Tibial nerve (tissue), 4 donors: ENCODE measurements around the gene PAX8. TPM values are rescaled to one million over a fixed set of nuclear protein-coding genes. Genes with fewer than 3 reads are reported as not detected.

Source experiments
- DNase-seq, 2 donors: peaks; one replicate each; pipeline ENCODE4 v3.0.0-alpha.2; 2019; ENCODE audit warnings: low spot score in 2 of 2
- H3K27ac ChIP-seq, 4 donors: fragments of 200-600 bp; sonication (generic) in 3 of 4; one replicate each; pipeline ENCODE4 v1.5.1; 2017 to 2019; ENCODE audit warnings: mild to moderate bottlenecking in 1 of 4
- H3K27me3 ChIP-seq, 2 donors: fragments of 200-600 bp; sonication (generic) in 1 of 2; one replicate each; pipeline versions ENCODE4 v1.5.1 to v1.6.0; 2017 to 2019
- H3K36me3 ChIP-seq, 3 donors: fragments of 200-600 bp; sonication (generic); one replicate each; pipeline ENCODE4 v1.5.1; 2018 to 2019
- H3K4me1 ChIP-seq, 4 donors: fragments of 200-600 bp; sonication (generic) in 3 of 4; one replicate each; pipeline ENCODE4 v1.5.1; 2017 to 2019
- H3K4me3 ChIP-seq, 4 donors: fragments of 200-600 bp; sonication (generic) in 3 of 4; one replicate each; pipeline ENCODE4 v1.5.1; 2017 to 2019; ENCODE audit warnings: mild to moderate bottlenecking in 1 of 4, moderate library complexity in 1 of 4
- H3K9me3 ChIP-seq, 4 donors: fragments of 200-600 bp; sonication (generic) in 3 of 4; one replicate each; pipeline ENCODE4 v1.5.1; 2017 to 2019
- CTCF ChIP-seq, 5 experiments: fragments of 200-600 bp in 3 of 5; fragments of 450-650 bp in 2 of 5; sonication (generic) in 3 of 5; IDR thresholded peaks; one replicate each; pipeline ENCODE4 v1.5.1; 2016 to 2019; ENCODE audit warnings: antibody characterized with exemption in 5 of 5, mild to moderate bottlenecking in 3 of 5, moderate library complexity in 2 of 5
- EP300 ChIP-seq, 2 donors: sonication (generic); formaldehyde crosslinking; IDR thresholded peaks; one replicate each; pipeline ENCODE4 v1.6.1; 2017; ENCODE audit warnings: antibody characterized with exemption in 2 of 2, mild to moderate bottlenecking in 1 of 2
- POLR2A ChIP-seq, 2 donors: fragments of 450-650 bp; IDR thresholded peaks; one replicate each; pipeline ENCODE4 v1.6.1; 2017; ENCODE audit warnings: antibody characterized with exemption in 2 of 2, mild to moderate bottlenecking in 2 of 2, moderate library complexity in 2 of 2
- WGBS, 2 donors: methylation state at CpG; one replicate each; pipeline ENCODE4 v1.1.5; 2018; 5-methylcytosine and 5-hydroxymethylcytosine counted together
- total RNA-seq, 4 donors: library from RNA; depleted of rRNA; stranded (reverse); fragments of >200 nt; gene quantifications; one replicate each; pipeline ENCODE4 v1.1.0, GENCODE V29; 2016

PAX8 gene
- total RNA-seq, 4 donors from 2014 or later: 2.2 to 11.4 (median 5.2) TPM

GRCh38 chr2:113258471-113259147, 20.1 kb downstream of the PAX8 start:
- no peak for DNase-seq
- Histone ChIP-seq H3K4me3 (no peak overlapping the region), H3K9me3 (no peaks in the 10 kb centered on the region), H3K27me3 (no peaks in the 10 kb centered on the region), H3K27ac (no peak overlapping the region), H3K36me3 (peaks cover 0 to 15% (median 0%) of the 10 kb centered on the region in 3 donors), H3K4me1 (peaks cover 0 to 5% (median 0%) of the 10 kb centered on the region in 4 donors)
- TF ChIP-seq EP300 (IDR thresholded peaks at IDR 0.05) (no peak), POLR2A (IDR thresholded peaks at IDR 0.05) (no peak), CTCF (IDR thresholded peaks at IDR 0.05) (no peak)
- WGBS, 2 donors: 74 to 82% methylated on average over 6 of the region's 6 CpGs

- Histone ChIP-seq H3K27me3 (no peaks in the 10 kb centered on the region), H3K36me3 (peaks cover 0 to 15% (median 0%) of the 10 kb centered on the region in 3 donors), H3K4me1 (peaks cover 0 to 5% (median 0%) of the 10 kb centered on the region in 4 donors), H3K4me3 (no peak overlapping the region), H3K27ac (no peak overlapping the region), H3K9me3 (no peaks in the 10 kb centered on the region)
- no peak for TF ChIP-seq CTCF (IDR thresholded peaks at IDR 0.05)
- TF ChIP-seq POLR2A (IDR thresholded peaks at IDR 0.05): no peak
- peak in 1 of 2 donors; percentile 11 for TF ChIP-seq EP300 (IDR thresholded peaks at IDR 0.05)
- no peak for DNase-seq
- WGBS, 2 donors: 73 to 79% methylated on average over 7 of the region's 7 CpGs
Observed at GRCh38 chr2:113257516-113258264, 21.0 kb downstream of the PAX8 start.

- Histone ChIP-seq H3K9me3 (no peaks in the 10 kb centered on the region), H3K4me3 (no peak overlapping the region), H3K27me3 (no peaks in the 10 kb centered on the region), H3K36me3 (peaks cover 0 to 15% (median 0%) of the 10 kb centered on the region in 3 donors), H3K27ac (no peak overlapping the region), H3K4me1 (peaks cover 0 to 5% (median 0%) of the 10 kb centered on the region in 4 donors)
- WGBS, 2 donors: 40 to 50% methylated on average over 4 of the region's 4 CpGs
- no peak for DNase-seq
- TF ChIP-seq CTCF (IDR thresholded peaks at IDR 0.05): no peak
- TF ChIP-seq EP300 (IDR thresholded peaks at IDR 0.05): no peak
- no peak for TF ChIP-seq POLR2A (IDR thresholded peaks at IDR 0.05)
Observed at GRCh38 chr2:113255140-113256070, 23.3 kb downstream of the PAX8 start.

- Histone ChIP-seq H3K27me3 (no peaks in the 10 kb centered on the region), H3K4me1 (peaks cover 0 to 12% (median 4%) of the 10 kb centered on the region in 4 donors), H3K4me3 (no peak overlapping the region), H3K9me3 (no peaks in the 10 kb centered on the region), H3K27ac (no peak overlapping the region), H3K36me3 (peaks cover 0 to 11% (median 0%) of the 10 kb centered on the region in 3 donors)
- TF ChIP-seq EP300 (IDR thresholded peaks at IDR 0.05) (no peak), CTCF (IDR thresholded peaks at IDR 0.05) (no peak), POLR2A (IDR thresholded peaks at IDR 0.05) (no peak)
- DNase-seq: no peak
- 94 to 95% methylated on average over 4 of the region's 4 CpGs for WGBS, 2 donors
Observed at GRCh38 chr2:113253453-113253852, 25.3 kb downstream of the PAX8 start.
